GOT3 (cell line): ENCODE data around the gene ALDH16A1.
A peak's percentile ranks its signal among the peaks of the same experiment; 100 is the strongest.
"Not testable (repeated sequence)": the region's sequence is repeated elsewhere in the genome, so short reads cannot be mapped to it uniquely, and the experiment has no call there.

Experiments used
- DNase-seq: peaks from one replicate; lab custom pipeline; 2025; ENCODE audit warnings: mixed read lengths; lab: John Stamatoyannopoulos, UW

Gene ALDH16A1

DNA sequence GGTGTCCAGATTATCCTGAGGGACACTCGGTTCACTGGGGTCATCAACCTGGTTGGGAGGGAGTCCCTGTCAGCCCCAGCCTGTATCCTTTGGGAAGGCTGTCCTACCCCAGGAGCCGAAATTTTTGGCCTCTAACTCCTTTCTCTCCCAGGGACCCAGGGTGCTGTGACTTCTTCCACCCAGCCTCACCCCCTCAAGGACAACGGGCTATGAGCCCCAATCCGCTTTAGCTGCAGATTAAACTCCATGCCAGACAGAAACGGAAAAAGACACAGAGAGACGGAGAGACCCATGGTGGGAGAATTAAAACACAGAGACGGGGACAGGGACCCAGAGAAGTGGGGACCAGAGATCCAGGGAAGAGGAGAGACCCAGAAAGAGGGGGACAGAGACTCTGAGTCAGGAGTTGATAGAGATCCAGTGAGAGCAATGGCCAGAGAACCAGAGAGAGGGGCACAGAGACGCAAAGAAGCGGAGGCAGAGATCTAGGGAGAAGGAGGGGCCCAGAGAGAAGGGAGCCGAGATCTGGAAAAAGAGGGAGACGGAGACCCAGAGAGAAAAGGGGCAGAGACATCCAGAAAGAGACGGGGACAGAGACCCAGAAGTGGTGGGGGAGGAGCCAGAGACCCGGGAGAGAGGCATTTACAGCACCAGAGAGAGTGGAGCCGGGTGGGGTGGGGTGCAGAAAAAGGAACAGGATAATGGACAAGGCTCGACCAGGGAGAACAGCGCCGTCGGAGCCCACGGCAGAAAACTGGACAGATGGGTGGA lies 12.4 kb upstream of the ALDH16A1 start:
- DNase-seq: no peak

DNA sequence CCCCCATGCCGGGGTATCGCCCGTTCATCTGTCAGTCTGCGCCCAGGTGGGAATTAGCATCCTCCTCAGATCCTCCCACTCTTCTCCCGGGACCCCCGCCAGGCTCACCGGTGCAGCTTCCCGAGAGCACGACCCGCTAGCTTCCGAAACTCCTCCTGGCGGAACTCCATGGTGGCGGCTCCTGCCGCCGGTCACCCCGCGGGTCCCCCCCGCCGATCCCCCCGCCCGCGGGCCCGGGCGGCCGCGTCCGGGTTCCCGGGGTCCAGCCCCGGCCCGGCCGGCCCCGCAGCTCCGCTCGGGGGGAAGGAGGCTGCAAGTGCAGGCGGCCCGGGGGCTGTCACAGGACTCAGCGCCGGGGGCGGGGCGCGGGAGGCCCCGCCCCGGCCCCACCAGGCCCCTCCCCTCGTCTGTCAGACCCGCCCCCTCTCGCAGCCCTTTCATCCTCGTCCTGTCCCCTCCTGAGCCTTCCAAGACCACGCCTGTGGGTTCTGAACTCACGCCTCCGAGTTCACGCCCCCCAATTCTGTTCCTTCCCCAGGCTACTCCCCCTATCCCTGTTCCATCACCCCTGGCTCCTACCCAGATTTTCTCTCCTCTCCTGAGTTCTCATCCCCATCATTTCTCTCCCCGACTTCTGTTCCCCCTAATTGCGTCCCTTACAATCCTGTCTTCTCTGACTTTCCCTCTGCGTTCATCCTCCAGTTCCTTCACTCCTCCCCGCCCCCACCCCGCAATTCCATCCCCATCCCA lies 11.6 kb upstream of the ALDH16A1 start, which contains the start of gene SLC17A7:
TSS of gene SLC17A7 (minus strand) at position 318 of the 750 bp plus-strand sequence. CDS start at position 170, 148 bp downstream.
- DNase-seq: no peak

DNA sequence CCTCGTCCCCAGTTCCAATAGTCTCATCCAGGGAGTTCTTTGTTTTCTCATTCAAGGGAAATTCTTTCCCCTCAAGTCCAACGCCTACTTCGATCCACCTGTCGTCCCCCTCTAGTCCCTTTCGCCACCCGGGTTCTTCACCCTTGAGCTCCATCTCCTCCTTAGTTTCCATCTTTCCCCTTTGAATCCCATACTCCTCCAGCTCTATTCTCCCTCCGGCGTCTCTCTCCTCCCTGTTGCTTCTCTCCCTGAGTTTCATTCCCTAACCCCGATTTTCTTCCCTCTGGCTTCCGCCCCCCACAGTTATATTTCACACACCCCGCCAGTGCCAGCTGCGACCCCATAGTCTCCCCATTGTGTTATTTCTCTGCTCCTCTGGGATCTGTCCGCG lies 11.1 kb upstream of the ALDH16A1 start:
- DNase-seq: no peak

DNA sequence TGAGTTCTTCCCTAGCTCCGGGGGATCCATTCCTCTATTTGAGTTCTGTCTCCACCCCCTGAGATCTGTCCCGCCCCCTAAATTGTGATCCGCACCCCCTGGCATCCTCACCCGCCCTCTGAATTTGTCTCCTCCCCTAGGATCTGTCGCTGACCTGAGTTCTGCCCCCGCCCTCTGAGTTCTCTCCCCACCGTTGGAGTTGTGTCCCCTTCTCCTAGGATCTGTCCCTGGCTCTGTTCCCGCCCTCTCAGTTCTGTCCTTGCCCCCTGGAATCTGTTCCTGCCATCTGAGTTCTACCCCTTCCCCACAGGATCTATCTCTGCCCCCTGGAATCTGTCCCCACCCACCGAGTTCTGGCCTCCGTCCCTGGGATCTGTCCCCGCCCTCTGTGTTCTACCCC lies 10.7 kb upstream of the ALDH16A1 start:
- no peak for DNase-seq

DNA sequence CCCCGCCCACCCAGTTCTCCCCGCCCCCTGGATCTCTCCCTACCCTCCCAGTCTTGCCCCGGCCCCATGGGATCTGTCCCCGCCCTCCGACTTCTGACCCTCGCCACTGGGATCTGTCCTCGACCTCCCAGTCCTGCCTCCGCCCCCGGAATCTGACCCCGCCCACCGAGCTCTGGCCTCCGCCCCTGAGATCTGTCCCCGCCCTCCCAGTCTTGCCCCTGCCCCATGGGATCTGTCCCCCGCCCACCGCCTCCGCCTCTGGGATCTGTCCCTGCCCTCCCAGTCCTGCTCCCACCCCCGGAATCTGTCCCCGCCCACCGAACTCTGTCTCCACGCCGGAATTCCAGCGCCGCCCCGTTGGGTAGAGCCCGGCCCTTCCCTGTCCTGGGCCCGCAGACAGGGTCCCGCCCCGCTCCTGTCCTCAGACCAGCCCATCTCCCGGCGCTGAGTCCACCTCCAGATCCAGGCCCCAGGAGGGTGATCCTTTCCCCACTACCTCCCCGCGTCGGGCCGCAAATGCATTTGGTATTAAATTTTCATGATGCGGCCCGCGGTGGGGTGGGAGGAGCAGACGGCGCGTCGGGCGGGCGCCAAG lies 10.2 kb upstream of the ALDH16A1 start:
- peak; percentile 77 for DNase-seq

DNA sequence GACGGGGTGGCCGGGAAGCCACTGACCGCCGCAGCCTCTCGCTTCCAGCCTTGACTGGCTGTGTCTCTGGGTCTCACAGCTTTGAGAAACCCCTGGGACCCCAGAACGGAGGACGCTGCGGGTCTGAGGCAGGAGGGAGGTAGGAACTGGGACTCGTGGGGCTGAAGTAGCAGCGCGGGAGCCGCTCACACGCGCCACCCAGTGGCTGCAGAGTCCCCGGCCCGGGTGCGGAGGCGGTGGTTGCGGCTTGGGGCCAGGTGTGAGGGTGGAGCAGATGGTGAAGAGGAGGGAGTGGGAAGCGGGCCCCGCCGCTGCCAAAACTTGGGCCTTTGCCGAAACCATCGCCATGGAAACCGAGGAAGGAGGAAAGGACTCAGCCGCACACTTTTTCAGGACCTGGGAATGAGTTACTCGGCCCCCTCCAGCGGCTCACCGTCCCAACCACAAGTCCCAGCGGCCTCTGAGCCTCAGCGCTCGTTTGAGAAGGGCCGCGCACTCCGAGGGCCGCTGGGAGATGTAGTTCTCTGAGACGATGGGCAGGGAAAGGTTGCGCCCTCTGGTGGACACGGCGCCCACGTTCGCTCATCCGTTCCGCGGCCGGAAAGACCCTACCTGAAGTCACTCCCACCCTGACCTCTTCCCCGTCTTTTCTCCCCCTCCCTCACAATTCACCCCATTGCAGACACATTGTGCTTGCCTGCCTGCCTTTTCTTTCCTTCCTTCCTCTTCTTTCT lies 9.5 kb upstream of the ALDH16A1 start:
- DNase-seq: peak; percentile 86

DNA sequence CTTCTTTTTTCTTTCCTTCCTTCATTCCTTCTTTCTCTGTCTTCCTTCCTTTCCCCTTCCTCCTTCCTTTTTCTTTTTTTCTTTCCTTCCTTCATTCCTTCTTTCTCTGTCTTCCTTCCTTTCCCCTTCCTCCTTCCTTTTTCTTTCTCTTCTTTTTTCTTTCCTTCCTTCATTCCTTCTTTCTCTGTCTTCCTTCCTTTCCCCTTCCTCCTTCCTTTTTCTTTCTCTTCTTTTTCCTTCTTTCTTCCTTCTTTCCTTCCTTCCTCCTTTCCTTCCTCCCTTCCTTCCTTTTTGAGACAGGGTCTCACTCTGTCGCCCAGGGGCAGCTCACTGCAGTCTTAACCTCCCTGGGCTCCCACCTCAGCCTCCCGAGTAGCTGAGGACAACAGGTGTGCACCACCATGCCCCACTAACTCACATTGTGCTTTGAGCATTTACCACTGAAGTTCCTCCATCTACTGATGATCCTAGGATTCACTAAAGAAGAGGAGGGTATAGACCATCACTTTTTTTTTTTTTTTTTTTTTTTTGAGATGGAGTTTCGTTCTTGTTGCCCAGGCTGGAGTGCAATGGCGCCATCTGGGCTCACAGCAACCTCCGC lies 8.8 kb upstream of the ALDH16A1 start:
- not testable (repeated sequence) for DNase-seq

DNA sequence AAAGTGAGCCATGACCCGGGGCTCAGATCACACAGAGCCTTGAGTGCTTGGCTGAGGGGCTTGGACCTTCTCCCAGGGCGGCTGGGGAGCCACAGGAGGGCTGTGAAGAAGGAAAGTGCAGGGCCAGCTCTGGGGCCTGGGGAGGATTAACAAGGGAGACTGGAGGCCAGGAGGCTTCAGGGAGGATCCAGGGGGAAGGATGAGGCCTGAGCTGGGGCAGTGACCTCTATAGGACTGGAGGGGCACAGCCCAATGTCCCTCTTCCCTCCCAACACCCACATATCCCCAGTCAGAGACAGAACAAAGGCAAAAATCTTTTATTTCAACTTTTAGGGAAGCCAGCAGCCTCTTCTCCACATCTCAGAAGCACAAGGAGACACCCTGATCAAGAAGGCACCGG lies 7.0 kb upstream of the ALDH16A1 start:
- no peak for DNase-seq

DNA sequence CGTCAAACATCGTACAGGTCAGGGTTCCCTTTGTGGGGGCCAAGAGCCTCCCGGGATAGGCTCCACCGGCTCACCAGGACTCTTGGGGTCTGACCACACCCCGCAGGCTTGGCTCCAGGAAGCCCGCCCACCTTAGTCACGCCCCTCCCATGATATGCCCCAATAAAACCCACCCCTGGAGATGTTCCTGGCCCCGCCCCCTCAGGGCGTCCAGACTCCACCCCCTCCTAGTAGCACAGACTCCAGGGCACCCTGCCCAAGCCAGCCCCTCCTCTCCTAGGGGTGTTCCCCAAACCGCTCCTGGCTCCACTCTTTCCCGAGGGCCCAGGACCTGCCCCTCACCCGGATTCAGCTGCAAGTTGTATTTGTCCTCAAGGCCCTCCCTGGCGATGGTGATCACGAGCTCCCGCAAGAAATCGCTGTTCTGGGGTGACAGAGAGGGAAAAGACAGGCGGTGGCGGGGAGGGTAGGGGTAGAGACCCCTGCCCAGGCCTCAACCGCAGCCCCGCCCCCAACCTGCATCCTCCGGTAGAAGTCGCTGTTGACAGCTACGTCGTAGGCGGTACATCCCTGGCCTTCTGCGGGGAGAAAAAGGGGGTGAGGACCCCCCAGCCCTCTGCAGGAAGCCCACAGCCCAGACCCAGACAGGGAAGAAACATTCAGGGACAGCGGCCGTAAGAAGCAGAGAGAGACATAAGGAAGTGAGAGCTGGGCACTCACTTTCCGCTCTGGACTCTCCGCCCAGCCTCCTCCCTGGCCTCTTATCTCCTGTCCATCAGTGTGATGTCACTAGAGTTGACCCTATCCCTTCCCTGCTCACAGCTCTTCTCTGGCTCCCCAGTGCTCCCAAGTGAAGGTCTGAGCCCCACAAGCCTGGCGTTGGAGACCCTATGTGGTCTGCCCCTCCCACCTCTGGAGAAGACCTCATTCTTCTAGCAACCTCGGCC lies 5.3 kb upstream of the ALDH16A1 start:
- DNase-seq: no peak

DNA sequence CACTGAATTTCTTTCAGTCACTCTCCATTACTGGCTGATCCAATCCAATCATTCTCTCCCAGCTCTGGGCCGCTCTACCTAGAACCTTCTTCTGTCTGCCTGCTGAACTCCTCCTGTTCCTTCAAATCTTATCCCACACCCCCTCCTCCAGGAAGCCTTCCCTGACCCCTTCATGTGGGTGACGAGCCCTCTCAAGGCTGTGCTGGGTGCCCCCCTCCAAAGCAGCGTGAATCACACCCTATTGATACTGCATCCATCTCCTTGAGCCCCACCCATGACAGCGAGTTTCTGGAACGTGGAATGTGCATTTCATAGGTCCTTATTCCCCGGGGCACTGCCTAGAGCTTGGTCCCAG lies 4.6 kb upstream of the ALDH16A1 start:
- no peak for DNase-seq

DNA sequence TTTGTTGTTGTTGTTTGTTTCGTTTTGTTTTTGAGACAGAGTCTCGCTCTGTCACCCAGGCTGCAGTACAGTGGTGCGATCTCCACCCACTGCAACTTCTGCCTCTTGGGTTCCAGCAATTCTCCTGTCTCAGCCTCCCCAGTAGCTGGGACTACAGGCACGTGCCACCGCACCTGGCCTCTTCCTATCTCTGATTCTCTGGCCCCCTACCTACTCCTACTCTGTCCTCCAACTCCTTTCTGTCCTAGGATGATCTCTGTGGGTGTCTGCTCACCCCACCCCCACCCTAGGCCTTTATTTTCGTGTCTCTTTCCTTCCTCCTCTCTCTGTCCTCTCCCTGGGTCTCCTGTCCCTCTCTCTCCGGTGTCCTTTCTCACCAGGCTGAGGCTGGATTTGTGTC lies 2.6 kb upstream of the ALDH16A1 start:
- DNase-seq: no peak

DNA sequence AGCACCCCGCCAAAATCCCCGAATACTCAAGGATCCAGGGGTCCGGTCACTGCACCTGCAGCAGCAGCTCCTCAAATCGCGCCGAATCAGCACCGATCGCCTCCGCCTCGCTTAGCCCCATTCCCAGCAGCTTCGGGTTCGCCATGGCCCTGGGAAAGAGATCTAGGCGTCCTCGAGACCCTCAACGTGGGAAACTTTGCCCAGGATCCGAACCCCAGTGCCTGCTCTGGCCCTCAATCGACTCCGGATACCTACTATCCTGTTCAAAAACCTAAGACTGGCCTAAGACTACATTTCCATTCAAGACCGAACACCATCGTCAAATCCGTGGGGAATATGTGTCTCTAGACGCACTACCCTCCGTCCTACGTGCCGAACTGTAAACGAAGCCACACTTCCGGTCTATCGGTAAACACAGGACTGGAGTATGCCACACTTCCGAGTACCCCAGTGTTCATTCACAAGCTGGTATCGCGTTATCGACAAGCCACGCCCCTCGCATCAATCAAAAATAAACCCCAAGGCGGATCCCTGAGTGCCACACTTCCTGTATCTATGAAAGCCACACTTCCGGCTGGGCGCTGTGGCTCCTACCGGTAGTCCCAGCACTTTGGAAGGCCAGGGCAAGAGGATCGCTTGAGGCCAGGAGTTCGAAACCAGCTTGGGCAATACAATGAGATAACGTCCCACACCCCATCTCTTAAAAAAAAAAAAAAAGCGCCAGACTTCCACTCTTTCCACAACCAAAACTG lies 1.4 kb upstream of the ALDH16A1 start, which contains the start of gene PIH1D1:
TSS of gene PIH1D1 (minus strand) at position 385 of the 752 bp plus-strand sequence. CDS start at position 145, 240 bp downstream.
- DNase-seq: peak; percentile 87

DNA sequence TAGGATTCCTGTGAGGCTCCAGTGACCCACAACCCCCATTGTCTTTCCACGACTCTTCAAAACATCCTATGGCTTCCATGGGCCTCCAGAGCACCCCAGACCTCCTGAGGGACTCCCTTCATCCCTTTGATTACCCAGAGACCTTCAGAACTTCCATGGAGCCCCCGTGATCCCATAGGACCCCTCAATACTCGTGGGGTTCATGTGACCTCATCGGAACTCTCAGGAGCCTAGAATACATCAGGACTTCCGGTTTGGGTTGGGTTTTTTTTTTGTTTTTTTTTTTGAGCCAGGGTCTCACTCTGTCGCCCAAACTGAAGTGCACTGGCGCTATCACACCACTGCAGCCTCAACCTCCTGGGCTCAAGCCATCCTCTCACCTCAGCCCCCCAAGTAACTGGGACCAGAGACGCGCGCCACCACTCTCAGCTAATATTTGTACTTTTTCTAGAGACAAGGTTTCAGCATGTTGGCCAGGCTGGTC lies 774 bp downstream of the ALDH16A1 start:
- DNase-seq: no peak

DNA sequence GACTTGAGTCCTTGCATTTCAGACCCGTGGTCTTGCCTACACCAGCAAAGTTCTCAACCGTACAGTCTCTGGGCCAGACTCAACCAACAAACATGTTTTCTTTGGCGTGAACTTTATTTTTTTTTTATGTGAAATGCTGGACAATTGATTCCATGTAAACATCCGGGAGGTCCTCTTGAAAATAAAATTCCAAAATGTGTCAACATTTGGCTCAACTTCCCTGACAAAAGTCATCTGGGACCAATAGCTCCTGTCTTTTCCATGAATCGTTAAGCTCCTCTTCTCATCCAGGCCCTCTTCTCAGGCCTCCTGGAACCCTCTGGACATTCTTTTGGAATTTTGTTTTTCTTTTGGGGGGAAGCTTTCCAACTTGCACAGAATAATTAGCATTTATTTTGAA lies 2.7 kb downstream of the ALDH16A1 start:
- DNase-seq: no peak

DNA sequence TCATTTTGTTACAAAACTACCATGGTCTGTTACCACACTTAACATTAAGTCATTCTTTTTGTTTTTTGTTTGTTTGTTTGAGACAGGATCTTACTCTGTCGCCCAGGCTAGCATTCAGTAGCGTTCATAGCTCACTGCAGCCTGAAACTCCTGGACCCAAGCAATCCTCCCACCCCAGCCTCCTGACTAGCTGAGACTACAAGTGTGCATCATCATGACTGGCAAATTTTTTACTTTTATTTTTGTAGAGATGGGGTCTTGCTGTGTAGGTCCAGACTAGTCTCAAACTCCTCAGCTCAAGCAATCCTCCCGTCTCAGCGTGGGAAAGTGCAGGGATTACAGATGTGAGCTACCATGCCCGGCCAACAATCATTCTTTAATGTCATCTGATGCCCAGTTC lies 3.3 kb downstream of the ALDH16A1 start:
- DNase-seq: no peak

DNA sequence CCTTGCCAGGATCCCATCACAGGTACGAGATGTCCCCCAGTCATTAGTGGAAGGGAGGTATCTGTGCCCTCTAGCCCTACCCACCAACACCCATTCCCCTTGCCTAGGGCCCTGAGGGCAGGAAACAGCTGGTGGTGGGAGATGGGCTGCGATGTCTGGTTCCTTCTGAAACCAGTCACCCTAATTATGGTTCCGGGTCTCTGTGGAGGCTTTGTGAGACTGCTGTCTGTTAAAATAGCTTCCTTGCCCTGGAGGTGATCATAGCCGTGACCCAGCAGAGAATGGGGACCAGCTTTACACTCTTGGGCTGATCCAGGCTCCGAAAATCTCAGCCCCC lies 5.5 kb downstream of the ALDH16A1 start:
- DNase-seq: no peak

DNA sequence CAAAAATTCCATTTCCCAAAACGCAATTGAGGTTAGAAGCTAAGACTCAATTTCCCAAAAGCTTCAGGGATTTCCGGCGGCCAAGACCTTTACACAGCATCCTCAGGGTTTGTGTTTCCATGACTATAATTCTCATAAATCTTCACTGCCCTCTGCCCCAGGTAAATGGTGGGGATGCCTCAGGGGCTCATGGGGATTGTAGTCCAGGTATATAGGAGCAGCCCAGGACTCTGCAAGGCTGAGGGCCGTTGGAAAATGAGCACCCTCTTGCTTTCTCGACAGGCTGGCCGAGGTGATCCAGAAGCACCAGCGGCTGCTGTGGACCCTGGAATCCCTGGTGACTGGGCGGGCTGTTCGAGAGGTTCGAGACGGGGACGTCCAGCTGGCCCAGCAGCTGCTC lies 6.4 kb downstream of the ALDH16A1 start:
- no peak for DNase-seq

DNA sequence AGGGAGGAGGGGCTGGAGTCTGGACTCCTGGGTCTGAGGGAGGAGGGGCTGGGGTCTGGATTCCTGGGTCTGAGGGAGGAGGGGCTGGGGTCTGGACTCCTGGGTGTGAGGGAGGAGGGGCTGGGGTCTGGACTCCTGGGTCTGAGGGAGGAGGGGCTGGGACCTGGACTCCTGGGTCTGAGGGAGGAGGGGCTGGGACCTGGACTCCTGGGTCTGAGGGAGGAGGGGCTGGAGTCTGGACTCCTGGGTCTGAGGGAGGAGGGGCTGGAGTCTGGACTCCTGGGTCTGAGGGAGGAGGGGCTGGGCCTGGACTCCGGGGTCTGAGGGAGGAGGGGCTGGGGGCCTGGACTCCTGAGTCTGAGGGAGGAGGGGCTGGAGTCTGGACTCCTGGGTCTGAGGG lies 8.1 kb downstream of the ALDH16A1 start:
- DNase-seq: not testable (repeated sequence)

DNA sequence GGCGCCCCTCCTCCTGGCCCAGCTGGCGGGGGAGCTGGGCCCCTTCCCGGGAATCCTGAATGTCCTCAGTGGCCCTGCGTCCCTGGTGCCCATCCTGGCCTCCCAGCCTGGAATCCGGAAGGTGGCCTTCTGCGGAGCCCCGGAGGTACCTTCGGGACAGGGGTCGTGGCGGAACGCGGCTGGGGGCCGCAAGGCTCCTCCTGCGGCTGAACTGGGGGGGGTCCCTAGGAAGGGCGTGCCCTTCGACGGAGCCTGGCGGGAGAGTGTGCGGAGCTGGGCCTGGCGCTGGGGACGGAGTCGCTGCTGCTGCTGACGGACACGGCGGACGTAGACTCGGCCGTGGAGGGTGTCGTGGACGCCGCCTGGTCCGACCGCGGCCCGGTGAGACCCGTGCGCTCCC lies 8.6 kb downstream of the ALDH16A1 start:
- DNase-seq: no peak

DNA sequence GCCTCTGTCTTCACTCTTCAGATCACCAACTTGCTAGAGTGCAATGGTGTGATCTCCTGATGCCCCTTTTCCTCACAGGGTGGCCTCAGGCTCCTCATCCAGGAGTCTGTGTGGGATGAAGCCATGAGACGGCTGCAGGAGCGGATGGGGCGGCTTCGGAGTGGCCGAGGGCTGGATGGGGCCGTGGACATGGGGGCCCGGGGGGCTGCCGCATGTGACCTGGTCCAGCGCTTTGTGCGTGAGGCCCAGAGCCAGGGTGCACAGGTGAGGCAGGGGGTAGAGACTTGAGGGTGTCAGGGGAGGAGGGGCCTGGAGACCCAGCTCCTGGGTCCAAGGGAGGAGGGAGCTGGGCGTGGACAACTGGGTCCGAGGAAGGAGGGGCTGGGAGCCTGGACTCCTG lies 9.5 kb downstream of the ALDH16A1 start:
- DNase-seq: no peak
